Pancreas (tissue), 10 donors: ENCODE measurements around the gene CDH4. TPM values are rescaled to one million over a fixed set of nuclear protein-coding genes. Genes with fewer than 3 reads are reported as not detected.
"Not testable (repeated sequence)": the region's sequence is repeated elsewhere in the genome, so short reads cannot be mapped to it uniquely, and the experiment has no call there.

ENCODE experiments used
- ATAC-seq, 4 donors: fragments of 200-7000 bp; cut with Tn5 transposase; one replicate each; pipeline versions ENCODE4 v1.8.0 to v1.9.1; 2020; ENCODE audit warnings: mild to moderate bottlenecking in 4 of 4, moderate library complexity in 4 of 4
- DNase-seq, 6 donors: peaks; one replicate each; pipeline ENCODE4 v3.0.0-alpha.2; 2020
- FAIRE-seq: peaks from 2 replicates; lab custom pipeline; 2012; peaks lifted over from hg19 to GRCh38; lab: Jason Lieb, UNC
- H3K27ac ChIP-seq, 4 donors: fragments of 200-600 bp; sonication (generic); 1 replicate in 3 of 4; 2 replicates in 1 of 4; pipeline versions ENCODE4 v1.5.0 to v1.8.0; 2020
- H3K27me3 ChIP-seq, 4 donors: fragments of 200-600 bp; one replicate each; pipeline ENCODE4 v1.8.0; 2021
- H3K36me3 ChIP-seq, 3 donors: fragments of 200-600 bp; sonication (generic) in 1 of 3; one replicate each; pipeline versions ENCODE4 v1.5.0 to v1.8.0; 2020 to 2021
- H3K4me1 ChIP-seq, 3 donors: fragments of 200-600 bp; one replicate each; pipeline ENCODE4 v1.8.0; 2021
- H3K4me3 ChIP-seq, 4 donors: fragments of 200-600 bp; sonication (generic) in 2 of 4; one replicate each; pipeline versions ENCODE4 v1.5.0 to v1.8.0; 2020 to 2021
- H3K9me3 ChIP-seq, 4 donors: fragments of 200-600 bp; one replicate each; pipeline ENCODE4 v1.8.0; 2021
- CTCF ChIP-seq, 4 donors: fragments of 200-600 bp; sonication (generic) in 3 of 4; IDR thresholded peaks; one replicate each; pipeline versions ENCODE4 v1.5.0 to v1.8.0; 2021; ENCODE audit warnings: antibody characterized with exemption in 4 of 4
- WGBS, 2 donors: extraction: QIAGEN DNeasy Blood & Tissue Kit; methylation state at CpG; one replicate each; pipeline ENCODE4 v1.1.7; 2013; 5-methylcytosine and 5-hydroxymethylcytosine counted together
- intact Hi-C, 3 donors: fragments of 100-400 bp; cut with DNase I; formaldehyde crosslinking; loops; one replicate each; pipeline versions ENCODE4 v1.11.1 to v1.14.2; 2022
- polyA plus RNA-seq, 2 donors: library from polyadenylated mRNA; stranded (reverse); fragments of 200-250 nt; gene quantifications; one replicate each; pipeline ENCODE4 v1.2.3, GENCODE V29; 2013
- total RNA-seq, 6 donors: library from RNA; stranded (reverse); fragmentation: NEBNext Ultra II Directional in 4 of 6; extraction: Animal tissue kit (Norgen Biotek cat#: 25700) in 4 of 6; gene quantifications; one replicate each; pipeline versions ENCODE4 v1.2.1 to v1.2.4, GENCODE V29; 2021 to 2023
- donor health status: healthy with polysubstance abuse.
- donor health status: DM: no; HTN: no; CAD: no; lungs with moderate emphysema.
- donor health status: DM: no; HTN: no; CAD: no.
- donor health status: control.
- donor health status: control.
- donor health status: Bipolar disorder and iron deficiency.
- donor health status: DM: yes; HTN: yes; CAD: no.
- donor health status: DM: no; HTN: no; CAD: no.
- donor health status: DM: no; HTN: no; CAD: no.
- donor health status: DM: yes; HTN: yes; CAD: no.

The CDH4 gene
- total and polyA plus RNA-seq, 8 donors = 0.04 to 1.4 (median 0.27) TPM

- peaks cover 0 to 5% (median 2%) of the 10 kb centered on the region in 3 donors for H3K36me3 ChIP-seq
- H3K27ac ChIP-seq = no peak overlapping the region
- no peaks in the 10 kb centered on the region for H3K27me3 ChIP-seq
- no peaks in the 10 kb centered on the region for H3K4me1 ChIP-seq
- FAIRE-seq = no peak
- no peak overlapping the region for H3K4me3 ChIP-seq
- no peak for TF ChIP-seq CTCF (IDR thresholded peaks at IDR 0.05)
- WGBS, 2 donors = 92 to 96% methylated on average over 65 of the region's 65 CpGs
- intact Hi-C loops = no loop called here
- no peaks in the 10 kb centered on the region for H3K9me3 ChIP-seq
- no peak for DNase-seq
- ATAC-seq = no peak
Observed at GRCh38 chr20:61979701-61980635, 727.9 kb downstream of the CDH4 start.

GRCh38 chr20:61980647-61981583 is 728.9 kb downstream of the CDH4 start:
- DNase-seq (peak in 4 of 6 donors; percentile 48 to 79 (median 72)), ATAC-seq (peak; percentile 79 to 95 (median 90)), FAIRE-seq (no peak)
- Histone ChIP-seq H3K36me3 (peaks cover 0 to 5% (median 2%) of the 10 kb centered on the region in 3 donors), H3K4me1 (no peaks in the 10 kb centered on the region), H3K9me3 (no peaks in the 10 kb centered on the region), H3K4me3 (no peak overlapping the region), H3K27ac (no peak overlapping the region), H3K27me3 (no peaks in the 10 kb centered on the region)
- peak; percentile 28 to 56 (median 41) for TF ChIP-seq CTCF (IDR thresholded peaks at IDR 0.05)
- 69 to 74% methylated on average over 22 of the region's 22 CpGs for WGBS, 2 donors
- intact Hi-C loops = no loop called here

- H3K27me3 ChIP-seq, FAIRE-seq, H3K9me3 ChIP-seq, H3K4me1 ChIP-seq, H3K27ac ChIP-seq, H3K4me3 ChIP-seq, ATAC-seq, DNase-seq, intact Hi-C loops, H3K36me3 ChIP-seq: not testable (repeated sequence)
- 82 to 87% methylated on average over 11 of the region's 11 CpGs for whole genome bisulfite sequencing, 2 donors
Observed at GRCh38 chr20:61981691-61982090, 729.6 kb downstream of the CDH4 start.

GRCh38 chr20:61982191-61982950 is 730.3 kb downstream of the CDH4 start:
- 80 to 81% methylated on average over 18 of the region's 18 CpGs for WGBS, 2 donors
- intact Hi-C loops = no loop called here

More at GRCh38 chr20:61982191-61982950, 730.3 kb downstream of the CDH4 start:
- Histone ChIP-seq H3K36me3 (no peaks in the 10 kb centered on the region), H3K9me3 (no peaks in the 10 kb centered on the region), H3K4me3 (no peak overlapping the region), H3K27me3 (no peaks in the 10 kb centered on the region), H3K4me1 (no peaks in the 10 kb centered on the region), H3K27ac (no peak overlapping the region)
- DNase-seq (no peak), FAIRE-seq (no peak), ATAC-seq (no peak)
- no peak for TF ChIP-seq CTCF (IDR thresholded peaks at IDR 0.05)
